H54 (cell line): Measurements from ENCODE around the gene ADH1A.

Source experiments
- DNase-seq: peaks from one replicate; pipeline ENCODE4 v3.0.0; 2011; ENCODE audit warnings: low spot score, mixed read lengths; ENCODE audit not compliant: insufficient read length
- FAIRE-seq: peaks from 3 replicates; lab custom pipeline; 2011; peaks lifted over from hg19 to GRCh38; lab: Jason Lieb, UNC
- POLR2A ChIP-seq: IDR thresholded peaks from 2 replicates; pipeline ENCODE4 v1.6.1; 2011; ENCODE audit warnings: low read depth, mild to moderate bottlenecking, low read length

The ADH1A gene

DNA sequence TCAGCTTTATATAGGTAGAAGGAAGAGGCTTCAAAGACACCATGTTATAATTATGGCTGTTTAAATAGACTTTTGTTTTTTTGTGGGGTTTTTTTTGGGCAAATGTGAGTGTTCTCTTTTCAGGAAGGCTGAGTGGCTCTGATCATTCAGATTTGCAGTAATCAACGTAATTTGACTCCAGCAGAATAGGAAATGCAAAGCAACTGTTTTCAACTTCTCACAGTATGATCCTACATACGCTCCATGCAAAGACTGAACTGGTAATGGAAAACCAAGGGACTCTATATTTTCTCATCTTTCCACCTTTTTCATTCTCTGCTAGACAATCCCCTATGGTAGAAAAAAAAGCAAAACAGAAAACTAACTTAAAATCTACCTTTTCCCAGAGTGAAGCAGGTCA, 19.6 kb upstream of the ADH1A start:
- DNase-seq = no peak
- TF ChIP-seq POLR2A = no peak
- FAIRE-seq = no peak

DNA sequence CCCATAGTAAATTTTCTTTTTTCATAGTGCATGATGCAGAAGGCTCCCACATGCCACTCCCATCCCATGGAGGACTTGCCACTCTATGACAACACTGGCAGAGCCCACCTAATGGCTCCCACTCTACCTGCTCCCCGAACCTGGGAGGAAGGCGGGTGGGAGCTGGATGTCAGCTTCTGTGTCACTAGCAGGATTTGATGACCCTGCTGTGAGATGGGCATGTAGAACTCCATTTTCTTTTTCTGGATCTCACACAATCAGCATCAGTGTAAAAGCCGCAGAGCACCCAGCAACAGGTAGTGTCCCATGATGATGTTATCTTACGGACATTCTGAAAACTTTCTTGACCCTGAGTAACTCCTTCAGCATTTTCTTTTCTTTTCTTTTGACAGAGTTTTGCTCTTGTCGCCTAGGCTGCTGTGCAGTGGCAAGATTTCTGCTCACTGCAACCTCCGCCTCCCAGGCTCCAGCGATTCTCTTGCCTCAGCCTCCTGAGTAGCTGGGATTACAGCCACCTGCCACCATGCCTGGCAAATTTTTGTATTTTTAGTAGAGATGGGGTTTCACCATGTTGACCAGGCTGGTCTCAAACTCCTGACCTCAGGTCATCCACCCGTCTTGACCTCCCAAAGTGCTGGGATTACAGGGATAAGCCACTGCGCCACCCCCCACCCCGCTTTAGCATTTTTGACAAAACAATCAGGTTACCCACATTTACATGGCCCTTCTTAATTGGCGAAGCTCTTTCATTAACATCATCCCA, 15.0 kb upstream of the ADH1A start:
- no peak for FAIRE-seq
- no peak for DNase-seq
- TF ChIP-seq POLR2A = no peak

DNA sequence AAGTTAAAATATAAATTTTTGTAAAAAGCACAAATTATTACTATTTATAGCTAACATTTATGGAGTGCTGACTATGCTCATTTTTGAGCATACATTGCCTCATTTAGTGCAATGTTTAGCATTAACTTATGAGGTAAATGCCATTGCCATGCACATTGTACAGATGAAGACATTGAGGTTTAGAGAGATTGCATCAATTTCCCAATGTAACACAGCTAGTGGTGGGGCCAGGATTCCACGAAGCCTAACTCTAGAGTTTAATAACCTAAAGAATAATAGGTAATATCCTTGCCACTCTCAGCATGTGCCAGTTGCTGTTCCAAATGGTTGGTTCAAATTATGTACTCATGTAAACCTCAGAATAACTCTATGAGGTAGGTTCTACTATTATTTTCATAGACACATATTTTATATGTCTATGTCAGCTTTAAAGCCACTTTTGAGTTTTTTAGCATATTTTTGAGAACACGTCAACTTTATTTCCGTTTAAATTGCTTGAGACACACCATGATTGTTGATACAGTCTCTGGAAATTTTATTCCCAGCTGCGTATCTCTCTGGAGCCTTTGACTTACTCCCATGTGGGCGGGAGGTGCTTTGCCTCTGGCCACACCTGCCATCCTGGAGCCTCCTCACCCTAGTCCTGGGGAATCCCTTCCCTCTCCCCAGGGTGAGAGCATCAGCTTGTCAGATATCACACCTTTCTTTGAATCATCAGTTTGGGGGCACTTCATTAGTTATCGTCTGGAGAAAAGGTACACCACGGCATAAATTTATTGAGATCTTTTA, 10.8 kb upstream of the ADH1A start:
- FAIRE-seq (no peak), DNase-seq (no peak)
- no peak for TF ChIP-seq POLR2A

DNA sequence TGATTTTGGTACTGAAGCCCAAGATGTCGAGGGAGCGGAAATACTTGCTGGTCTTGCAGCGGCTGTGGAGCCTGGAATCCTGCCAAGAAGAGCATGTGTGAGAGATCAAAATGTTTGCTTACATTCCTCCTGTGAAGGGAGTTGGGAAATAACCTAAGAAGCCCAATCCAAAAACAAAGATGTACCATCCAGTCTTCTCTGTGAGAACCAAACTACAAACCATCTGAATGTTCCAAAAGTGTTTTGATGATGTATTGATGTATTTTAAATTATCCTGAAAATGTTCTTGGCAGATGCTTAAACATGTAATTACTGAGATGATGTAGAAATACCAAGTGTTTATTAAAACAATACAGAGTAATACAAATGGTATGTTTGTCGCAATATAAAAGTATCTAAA, 10.1 kb upstream of the ADH1A start:
- FAIRE-seq = no peak
- TF ChIP-seq POLR2A = no peak
- DNase-seq = no peak

DNA sequence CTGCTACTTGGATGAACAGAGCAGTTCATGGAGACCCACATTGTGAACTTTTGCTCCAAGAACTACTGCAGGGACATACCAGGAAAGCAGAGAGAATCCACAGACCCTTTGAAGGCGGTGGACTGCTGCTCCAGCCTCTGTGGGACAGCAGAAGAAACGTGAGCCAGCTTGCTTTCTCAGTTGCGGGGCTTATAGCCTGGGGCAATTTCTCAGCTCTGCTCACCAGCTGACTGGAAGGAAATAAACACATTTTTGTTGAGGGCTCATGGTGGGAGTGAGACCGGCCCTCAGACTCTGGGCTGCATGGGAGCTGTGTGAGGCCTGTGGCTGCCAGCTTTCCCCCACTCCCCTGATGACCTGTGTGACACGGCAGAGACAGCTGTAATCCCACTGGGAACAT, 2.6 kb upstream of the ADH1A start:
- FAIRE-seq (no peak), DNase-seq (no peak)
- no peak for TF ChIP-seq POLR2A

DNA sequence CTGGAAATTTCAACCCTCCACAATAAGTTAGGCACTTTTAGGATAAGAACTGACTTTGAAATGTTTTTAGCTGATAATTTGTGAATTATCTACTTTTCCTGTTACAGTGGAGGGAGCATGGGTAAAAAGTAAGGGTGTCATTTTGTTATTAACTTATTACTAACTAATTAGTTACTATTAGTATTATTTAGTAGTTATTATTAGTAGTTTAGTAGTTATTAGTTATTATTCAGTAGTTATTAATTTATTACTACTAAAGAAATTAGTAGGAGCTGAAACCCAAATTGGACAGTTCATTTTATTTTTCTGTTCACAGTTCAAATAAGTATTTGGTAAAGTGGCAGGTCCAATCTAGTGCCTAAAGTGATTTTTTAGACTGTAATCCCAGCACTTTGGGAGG, 5.4 kb downstream of the ADH1A start:
- FAIRE-seq = no peak
- no peak for TF ChIP-seq POLR2A
- no peak for DNase-seq

DNA sequence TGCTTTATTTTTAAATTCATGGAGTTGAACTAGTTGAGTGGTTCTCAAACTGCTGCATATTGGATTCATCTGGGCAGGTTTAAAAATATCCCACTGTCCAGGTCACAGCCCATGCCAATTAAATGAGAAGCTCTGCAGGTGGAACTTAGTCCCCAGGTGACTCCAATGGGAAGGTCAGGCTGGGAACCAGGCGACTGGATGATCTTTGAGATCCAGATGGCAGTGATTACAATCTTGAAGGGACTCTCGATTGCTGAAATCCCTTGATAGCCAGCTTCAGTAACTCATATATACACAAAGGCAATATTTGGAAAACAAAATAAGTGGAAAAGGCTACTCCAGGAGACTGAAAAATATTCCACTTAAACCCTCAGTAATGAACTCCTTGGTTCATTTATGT, 8.1 kb downstream of the ADH1A start:
- DNase-seq (no peak), FAIRE-seq (no peak)
- no peak for TF ChIP-seq POLR2A

DNA sequence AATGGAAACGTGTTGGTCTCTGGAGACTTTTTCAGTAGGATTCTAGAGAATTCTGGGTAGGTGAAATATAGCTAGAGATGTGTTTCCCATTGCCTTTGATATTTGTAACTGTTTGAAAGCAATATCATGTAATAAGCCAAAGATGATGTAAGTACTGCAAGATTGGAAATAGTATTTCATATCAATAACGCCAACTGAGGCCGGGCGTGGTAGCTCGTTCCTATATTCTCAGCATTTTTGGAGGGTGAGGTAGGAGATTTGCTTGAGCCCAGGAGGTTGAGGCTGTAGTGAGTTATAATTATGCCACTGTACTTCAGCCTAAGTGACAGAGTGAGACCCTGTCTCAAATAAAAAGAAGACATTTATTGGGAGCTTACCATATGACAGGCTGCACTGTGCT, 9.5 kb downstream of the ADH1A start:
- FAIRE-seq = no peak
- DNase-seq = no peak
- TF ChIP-seq POLR2A = no peak

DNA sequence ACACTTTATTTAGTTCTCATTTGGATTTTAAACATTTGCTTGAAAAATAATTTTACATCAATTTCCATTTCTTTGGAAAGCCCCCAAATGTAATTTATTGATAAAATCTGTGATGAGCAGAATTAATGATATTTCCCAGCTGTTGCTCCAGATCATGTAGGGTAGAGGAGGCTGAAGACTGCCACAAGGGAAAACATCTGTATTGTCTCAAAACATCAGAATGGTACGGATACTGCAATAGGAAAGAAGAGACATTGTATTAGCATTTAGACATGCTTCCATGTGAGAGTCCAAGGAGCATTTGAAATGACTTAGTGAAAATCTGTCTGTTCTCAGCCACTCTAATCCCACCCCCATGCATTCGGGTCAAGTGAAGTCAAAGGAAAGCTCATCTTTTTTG, 14.4 kb downstream of the ADH1A start:
- no peak for TF ChIP-seq POLR2A
- no peak for FAIRE-seq
- DNase-seq = no peak

DNA sequence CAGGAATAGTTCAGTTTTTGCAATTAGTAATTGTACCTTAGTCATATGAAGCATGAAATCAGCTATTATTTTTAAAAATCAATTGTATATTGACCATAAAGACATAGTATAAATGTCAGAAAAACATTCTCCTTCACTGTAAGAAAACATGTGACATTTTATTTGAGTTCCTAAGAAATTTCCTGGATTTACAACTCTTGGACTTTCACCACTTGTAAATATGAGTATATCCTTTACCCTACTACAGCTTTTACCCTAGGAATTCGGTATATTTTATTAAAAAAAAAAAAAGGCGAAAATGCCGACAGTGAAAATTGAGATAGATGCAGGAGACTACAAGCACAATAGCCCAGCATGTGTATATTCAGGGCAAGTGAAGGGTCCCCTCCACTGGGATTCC, 14.9 kb downstream of the ADH1A start:
- FAIRE-seq = no peak
- DNase-seq = no peak
- TF ChIP-seq POLR2A = no peak

DNA sequence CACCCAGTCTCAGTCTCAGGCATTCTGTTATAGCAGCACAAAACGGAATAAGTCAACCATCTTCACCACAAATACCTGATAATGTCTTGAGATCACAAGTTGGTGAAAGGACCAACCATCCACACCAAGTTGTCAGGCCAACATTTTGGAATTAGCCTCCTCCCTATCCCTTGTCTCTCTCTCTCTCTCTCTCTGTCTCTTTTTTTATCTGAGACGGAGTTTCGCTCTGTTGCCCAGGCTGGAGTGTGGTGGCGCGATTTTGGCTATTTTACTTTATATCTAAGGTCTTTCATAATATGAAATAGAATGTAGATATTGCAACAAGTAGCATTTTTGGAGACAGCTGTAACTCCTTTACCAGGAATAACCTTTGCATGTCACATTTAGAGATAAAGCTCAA, 15.7 kb downstream of the ADH1A start:
- TF ChIP-seq POLR2A = no peak
- DNase-seq (no peak), FAIRE-seq (no peak)

DNA sequence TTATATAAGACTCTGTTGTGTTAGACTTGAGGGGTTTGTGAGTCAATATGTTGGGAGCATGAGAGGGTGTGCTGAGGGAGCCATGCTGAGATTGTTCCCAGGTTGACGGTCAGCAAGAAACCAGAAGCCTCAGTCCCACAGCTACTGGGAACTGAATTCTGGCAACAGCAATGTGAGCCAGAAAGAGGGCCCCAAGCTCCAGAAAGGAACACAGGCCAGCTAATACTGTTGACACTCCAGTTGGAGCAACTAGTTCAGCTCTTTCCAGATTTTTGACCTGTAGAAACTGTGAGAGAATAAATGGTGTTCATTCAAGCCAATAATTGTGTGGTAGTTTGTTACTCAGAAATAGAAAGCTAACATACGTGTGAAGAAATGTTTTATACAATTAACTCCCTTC, 17.1 kb downstream of the ADH1A start:
- no peak for FAIRE-seq
- no peak for DNase-seq
- no peak for TF ChIP-seq POLR2A

DNA sequence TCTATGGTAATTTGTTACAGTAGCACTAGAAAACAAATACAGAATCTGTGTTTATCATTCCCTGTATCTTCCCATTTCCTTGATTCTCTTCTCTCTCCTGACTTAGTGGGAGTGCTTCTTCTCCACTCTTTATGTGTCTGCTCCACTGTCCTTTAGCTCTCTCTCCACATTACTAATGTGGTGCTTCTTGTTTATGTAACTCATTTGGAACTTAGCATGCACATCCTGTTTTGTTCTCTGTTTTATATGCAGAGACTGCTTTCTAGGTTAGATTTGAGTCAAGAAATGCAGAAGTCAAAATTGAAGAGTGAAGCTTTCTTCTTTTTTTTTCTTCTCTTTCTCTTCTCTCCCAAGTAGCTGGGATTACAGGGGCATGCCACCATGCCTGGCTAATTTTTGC, 25.9 kb downstream of the ADH1A start:
- FAIRE-seq (no peak), DNase-seq (no peak)
- TF ChIP-seq POLR2A = no peak

DNA sequence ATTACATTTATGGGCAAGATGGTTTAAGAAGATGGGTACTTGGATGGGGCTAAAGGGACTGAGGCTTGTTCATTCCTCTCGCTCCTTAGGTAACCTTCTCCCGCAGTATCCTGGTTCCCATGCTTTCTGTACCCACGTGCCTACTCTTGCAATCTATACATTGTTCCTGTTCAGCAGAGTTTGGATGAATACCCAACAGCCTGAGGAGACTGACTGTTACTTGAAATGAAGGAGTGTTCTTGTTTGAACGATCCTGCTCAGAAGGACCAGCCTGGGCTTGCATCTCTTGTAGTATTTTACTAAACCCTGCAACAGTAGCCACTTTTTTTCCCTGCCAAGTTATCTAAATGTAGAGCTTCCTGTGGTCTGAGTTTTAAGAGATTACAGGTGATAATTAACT, 38.0 kb downstream of the ADH1A start:
- no peak for TF ChIP-seq POLR2A
- DNase-seq = no peak
- FAIRE-seq = no peak

DNA sequence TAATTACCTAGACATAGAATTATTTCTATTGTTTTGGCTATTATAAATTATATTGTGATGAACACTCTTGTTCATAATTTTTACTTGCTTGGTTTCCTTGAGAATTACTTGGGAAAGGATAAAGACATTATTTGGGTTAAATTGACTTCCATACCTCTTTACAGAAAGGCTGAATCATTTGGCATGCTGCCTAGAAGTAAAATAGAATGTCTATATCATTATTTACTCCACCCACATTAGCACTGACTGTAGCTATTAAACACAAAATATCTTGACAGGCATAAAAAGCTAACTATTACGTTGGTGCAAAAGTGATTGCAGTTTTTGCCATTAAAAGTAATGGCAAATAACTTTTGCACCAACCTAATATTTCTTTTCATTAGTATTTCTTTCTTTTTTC, 42.1 kb downstream of the ADH1A start:
- TF ChIP-seq POLR2A = no peak
- DNase-seq (no peak), FAIRE-seq (no peak)
